ENCODE measurements around the gene FAM83F. TPM values are rescaled to one million over a fixed set of nuclear protein-coding genes. Genes with fewer than 3 reads are reported as not detected.
A peak's percentile ranks its signal among the peaks of the same experiment; 100 is the strongest.

The FAM83F gene
- total RNA-seq, 1 experiment from 2014 or later, result 33.1 TPM

DNA sequence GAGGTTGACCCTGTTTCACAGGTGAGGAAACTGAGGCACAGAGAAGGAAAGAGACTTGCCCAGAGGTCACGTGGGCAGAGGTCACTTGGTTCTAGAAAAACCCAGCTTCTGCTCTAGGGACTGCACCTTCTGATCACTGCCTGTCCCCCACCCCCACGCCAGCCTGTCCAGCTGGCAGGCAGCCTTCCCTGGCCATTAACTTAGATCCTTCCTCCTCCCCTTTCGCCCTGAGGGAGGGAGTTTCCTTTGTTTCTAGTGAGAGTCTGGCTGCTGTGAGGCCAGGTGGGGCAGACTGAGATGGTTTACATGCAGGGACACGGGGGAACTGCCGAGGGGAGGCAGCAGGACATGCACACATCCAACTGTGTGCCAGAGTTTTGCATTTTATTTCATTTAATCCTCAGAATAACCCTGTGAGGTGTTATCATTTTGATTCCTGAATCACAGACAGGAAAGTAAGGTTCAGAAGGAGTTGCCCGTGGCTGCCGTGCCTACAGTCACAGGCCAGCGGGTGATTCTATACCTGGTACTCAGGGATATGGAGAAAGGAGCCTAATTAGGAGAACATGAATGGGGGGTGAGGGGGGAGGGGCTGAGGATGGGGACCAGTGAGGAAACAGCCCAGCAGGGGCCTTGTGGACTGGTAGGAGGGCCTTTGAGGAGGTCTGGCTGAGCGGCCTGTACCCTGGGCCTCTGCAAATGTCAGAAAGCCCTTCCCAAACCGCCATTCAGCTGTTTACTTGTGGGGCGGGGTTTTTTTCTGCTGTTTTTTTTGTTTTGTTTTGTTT lies 3.4 kb downstream of the FAM83F start:
- BruUV-seq (replicated peaks), result no TSS peak
- DNase-seq (ENCODE audit: unreplicated experiment), result peak; percentile 95
- TF ChIP-seq, protein P1, sequence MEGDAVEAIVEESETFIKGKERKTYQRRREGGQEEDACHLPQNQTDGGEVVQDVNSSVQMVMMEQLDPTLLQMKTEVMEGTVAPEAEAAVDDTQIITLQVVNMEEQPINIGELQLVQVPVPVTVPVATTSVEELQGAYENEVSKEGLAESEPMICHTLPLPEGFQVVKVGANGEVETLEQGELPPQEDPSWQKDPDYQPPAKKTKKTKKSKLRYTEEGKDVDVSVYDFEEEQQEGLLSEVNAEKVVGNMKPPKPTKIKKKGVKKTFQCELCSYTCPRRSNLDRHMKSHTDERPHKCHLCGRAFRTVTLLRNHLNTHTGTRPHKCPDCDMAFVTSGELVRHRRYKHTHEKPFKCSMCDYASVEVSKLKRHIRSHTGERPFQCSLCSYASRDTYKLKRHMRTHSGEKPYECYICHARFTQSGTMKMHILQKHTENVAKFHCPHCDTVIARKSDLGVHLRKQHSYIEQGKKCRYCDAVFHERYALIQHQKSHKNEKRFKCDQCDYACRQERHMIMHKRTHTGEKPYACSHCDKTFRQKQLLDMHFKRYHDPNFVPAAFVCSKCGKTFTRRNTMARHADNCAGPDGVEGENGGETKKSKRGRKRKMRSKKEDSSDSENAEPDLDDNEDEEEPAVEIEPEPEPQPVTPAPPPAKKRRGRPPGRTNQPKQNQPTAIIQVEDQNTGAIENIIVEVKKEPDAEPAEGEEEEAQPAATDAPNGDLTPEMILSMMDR (IDR thresholded peaks at IDR 0.05; ENCODE audit: unreplicated experiment), result no peak
- ChIA-PET POLR2A (interaction anchor here (0.7 to 3.4 kb wide), 14 partner anchors 10 to 859 kb away, joined by 3 to 12 read pairs (median 5); partner anchors contain the start of genes ADSL, ST13 and XPNPEP3), CTCF (interaction anchor here (2.0 to 11.6 kb wide), 2 partner anchors 25 to 463 kb away, joined by 6 to 103 read pairs; no protein-coding TSS in a partner anchor)
- H3K4me1 Mint-ChIP-seq (ENCODE audit: insufficient read depth, unreplicated experiment), result peaks cover 64% of the 10 kb centered on the region
- intact Hi-C loops (cut with micrococcal nuclease), result loop anchor here (1.0 kb wide), 1 partner anchor 37 kb away; no protein-coding TSS in a partner anchor
- H3K4me3 Mint-ChIP-seq (ENCODE audit: unreplicated experiment), result peak overlapping the region; percentile 73
- peaks cover 6% of the 10 kb centered on the region for H3K27me3 Mint-ChIP-seq (ENCODE audit: insufficient read depth, unreplicated experiment)
- H3K36me3 Mint-ChIP-seq (ENCODE audit: insufficient read depth, unreplicated experiment), result peaks cover 15% of the 10 kb centered on the region
- H3K9me3 Mint-ChIP-seq (ENCODE audit: unreplicated experiment), result no peaks in the 10 kb centered on the region
- H3K27ac Mint-ChIP-seq (ENCODE audit: low read depth, unreplicated experiment), result peak overlapping the region; percentile 61

DNA sequence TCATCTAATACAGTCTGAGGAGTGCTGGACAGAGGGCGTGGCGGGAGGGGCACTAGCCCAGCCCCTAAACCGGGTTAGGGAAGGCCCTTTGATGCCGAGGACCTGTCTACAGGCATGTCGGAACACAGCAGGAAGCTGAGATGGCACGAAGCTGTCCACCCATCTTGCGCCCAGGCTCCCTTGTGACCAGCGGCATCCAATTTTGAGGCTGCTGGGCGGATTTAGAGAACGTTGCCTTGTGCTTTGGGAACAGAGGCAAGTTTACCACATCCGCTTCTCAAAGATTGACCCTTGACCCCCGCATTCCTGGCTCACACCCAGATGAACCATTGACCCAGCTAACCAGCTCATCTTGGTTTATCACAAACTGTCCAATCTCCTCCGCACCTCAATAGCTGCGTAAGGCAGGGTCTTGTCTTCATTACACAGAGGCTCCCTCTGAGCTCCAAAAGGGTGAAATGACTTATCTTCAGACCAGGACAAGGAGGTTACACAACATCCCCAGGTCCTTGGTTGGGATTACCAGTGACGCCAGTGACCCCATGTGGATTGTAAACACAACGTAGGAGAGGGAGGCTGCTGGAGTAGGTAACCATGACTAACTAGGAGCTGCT lies 4.5 kb downstream of the FAM83F start:
- peak overlapping the region; percentile 79 for H3K27ac Mint-ChIP-seq (ENCODE audit: low read depth, unreplicated experiment)
- peak overlapping the region; percentile 73 for H3K4me3 Mint-ChIP-seq (ENCODE audit: unreplicated experiment)
- H3K4me1 Mint-ChIP-seq (ENCODE audit: insufficient read depth, unreplicated experiment), result peaks cover 65% of the 10 kb centered on the region

DNA sequence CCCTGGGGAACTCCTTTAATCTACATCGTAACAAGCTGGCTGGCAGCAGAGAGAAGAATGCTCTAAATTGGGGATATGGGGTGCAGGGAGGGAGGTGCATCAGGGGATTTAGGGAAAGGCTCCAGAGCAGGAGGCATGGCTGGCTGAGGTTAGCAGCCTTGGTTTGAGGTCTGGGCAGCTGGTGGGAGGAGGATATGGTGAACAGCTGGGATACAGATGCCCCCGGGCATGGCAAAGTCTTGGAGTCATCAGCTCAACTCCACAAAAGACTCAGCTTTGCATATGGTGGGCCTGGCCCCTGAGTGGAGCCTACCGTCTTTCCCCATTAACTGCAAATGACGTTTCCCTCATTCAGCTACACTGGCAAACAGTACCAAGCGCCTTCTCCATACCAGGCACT lies 5.4 kb downstream of the FAM83F start:
- no peaks in the 10 kb centered on the region for H3K27me3 Mint-ChIP-seq (ENCODE audit: insufficient read depth, unreplicated experiment)
- H3K4me1 Mint-ChIP-seq (ENCODE audit: insufficient read depth, unreplicated experiment), result peaks cover 70% of the 10 kb centered on the region
- ChIA-PET CTCF (interaction anchor here (0.7 to 11.6 kb wide), 3 partner anchors 23 to 512 kb away, joined by 3 to 103 read pairs (median 3); no protein-coding TSS in a partner anchor), POLR2A (interaction anchor here (0.9 to 3.1 kb wide), 8 partner anchors 9 to 480 kb away, joined by 3 to 11 read pairs (median 6); no protein-coding TSS in a partner anchor)
- intact Hi-C loops (cut with micrococcal nuclease), result no loop called here
- no peak overlapping the region for H3K27ac Mint-ChIP-seq (ENCODE audit: low read depth, unreplicated experiment)
- no peak overlapping the region for H3K4me3 Mint-ChIP-seq (ENCODE audit: unreplicated experiment)
- BruUV-seq (replicated peaks), result no TSS peak
- peaks cover 21% of the 10 kb centered on the region for H3K36me3 Mint-ChIP-seq (ENCODE audit: insufficient read depth, unreplicated experiment)
- TF ChIP-seq, protein P1 (IDR thresholded peaks at IDR 0.05; ENCODE audit: unreplicated experiment), result no peak
- no peak for DNase-seq (ENCODE audit: unreplicated experiment)
- H3K9me3 Mint-ChIP-seq (ENCODE audit: unreplicated experiment), result no peaks in the 10 kb centered on the region

More for the DNA sequence above, 4.5 kb downstream of the FAM83F start:
- intact Hi-C loops (cut with micrococcal nuclease), result loop anchor here (1.0 kb wide), 1 partner anchor 465 kb away; no protein-coding TSS in a partner anchor
- BruUV-seq (replicated peaks), result no TSS peak
- CTCF ChIA-PET, result interaction anchor here (0.7 to 11.6 kb wide), 3 partner anchors 24 to 511 kb away, joined by 3 to 103 read pairs (median 3); no protein-coding TSS in a partner anchor
- DNase-seq (ENCODE audit: unreplicated experiment), result peak; percentile 92
- Mint-ChIP-seq H3K9me3 (ENCODE audit: unreplicated experiment) (no peaks in the 10 kb centered on the region), H3K27me3 (ENCODE audit: insufficient read depth, unreplicated experiment) (no peaks in the 10 kb centered on the region), H3K36me3 (ENCODE audit: insufficient read depth, unreplicated experiment) (peaks cover 15% of the 10 kb centered on the region)
- TF ChIP-seq, protein P1 (IDR thresholded peaks at IDR 0.05; ENCODE audit: unreplicated experiment), result no peak
- POLR2A ChIA-PET, result interaction anchor here (0.5 to 3.4 kb wide), 10 partner anchors 10 to 681 kb away, joined by 3 to 12 read pairs (median 4); partner anchors contain the start of gene ADSL

DNA sequence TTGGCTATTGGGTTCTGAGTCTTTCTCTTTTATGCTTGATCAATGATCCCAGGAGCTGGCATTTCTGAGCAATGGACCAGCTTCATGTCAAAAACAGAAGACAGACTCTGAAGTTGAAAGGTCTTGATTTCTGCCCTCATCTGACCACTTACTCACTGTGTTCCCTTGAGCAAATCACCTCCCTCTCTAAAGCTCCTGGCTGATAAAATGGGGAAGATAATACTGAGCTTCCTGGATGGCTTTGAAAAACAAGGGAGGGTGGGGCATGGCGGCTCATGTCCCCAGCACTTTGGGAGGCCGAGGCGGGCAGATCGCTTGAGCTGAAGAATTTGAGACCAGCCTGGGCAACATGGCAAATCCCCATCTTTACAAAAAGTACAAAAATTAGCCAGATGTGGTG lies 6.4 kb downstream of the FAM83F start:
- H3K4me1 Mint-ChIP-seq (ENCODE audit: insufficient read depth, unreplicated experiment), result peaks cover 69% of the 10 kb centered on the region
- H3K27me3 Mint-ChIP-seq (ENCODE audit: insufficient read depth, unreplicated experiment), result no peaks in the 10 kb centered on the region
- CTCF ChIA-PET, result interaction anchor here (0.5 to 11.6 kb wide), 5 partner anchors 18 to 411 kb away, joined by 3 to 103 read pairs (median 3); no protein-coding TSS in a partner anchor
- no peak for DNase-seq (ENCODE audit: unreplicated experiment)
- POLR2A ChIA-PET, result interaction anchor here (1.3 to 3.1 kb wide), 7 partner anchors 15 to 481 kb away, joined by 3 to 11 read pairs (median 8); partner anchors contain the start of gene ATF4
- TF ChIP-seq, protein P1 (IDR thresholded peaks at IDR 0.05; ENCODE audit: unreplicated experiment), result no peak
- no peak overlapping the region for H3K27ac Mint-ChIP-seq (ENCODE audit: low read depth, unreplicated experiment)
- H3K9me3 Mint-ChIP-seq (ENCODE audit: unreplicated experiment), result no peaks in the 10 kb centered on the region
- no peak overlapping the region for H3K4me3 Mint-ChIP-seq (ENCODE audit: unreplicated experiment)
- no TSS peak for BruUV-seq (replicated peaks)
- H3K36me3 Mint-ChIP-seq (ENCODE audit: insufficient read depth, unreplicated experiment), result peaks cover 22% of the 10 kb centered on the region
- intact Hi-C loops (cut with micrococcal nuclease), result no loop called here

Data from MCF 10A (cell line).